Panc1 (cell line): ENCODE measurements around the gene BAIAP2L2.

ENCODE experiments used
- CTCF ChIP-seq: fragments of 450-650 bp; IDR thresholded peaks from 2 replicates; pipeline ENCODE4 v1.5.1; 2017; ENCODE audit warnings: mild to moderate bottlenecking
- POLR2AphosphoS5 ChIP-seq: IDR thresholded peaks from 2 replicates; pipeline ENCODE4 v1.6.1; 2012; ENCODE audit warnings: mild to moderate bottlenecking, low read depth, low read length, moderate library complexity
- REST ChIP-seq, 2 experiments: IDR thresholded peaks; 2 replicates each; pipeline ENCODE4 v1.6.1; 2011 to 2012; ENCODE audit warnings: low read depth in 2 of 2, control low read depth in 1 of 2, low read length in 1 of 2, mild to moderate bottlenecking in 1 of 2, moderate library complexity in 1 of 2; ENCODE audit not compliant: insufficient read depth in 1 of 2
- SIN3A ChIP-seq: IDR thresholded peaks from 2 replicates; pipeline ENCODE4 v1.6.1; 2012; ENCODE audit warnings: low read depth, mild to moderate bottlenecking, low read length, moderate library complexity, borderline replicate concordance; ENCODE audit not compliant: insufficient read depth
- TCF7L2 ChIP-seq: IDR thresholded peaks from 2 replicates; pipeline ENCODE4 v1.6.1; 2011; ENCODE audit warnings: mild to moderate bottlenecking, low read depth, low read length, inconsistent platforms

GRCh38 chr22:38079804-38080203 is 30.7 kb downstream of the BAIAP2L2 start:
- TF ChIP-seq CTCF (no peak), POLR2AphosphoS5 (no peak), REST (IDR thresholded peaks at IDR 0.05; ENCODE audit: insufficient read depth in 1 of 2, low read depth in 2 of 2, low read length in 1 of 2) (no peak), SIN3A (no peak), TCF7L2 (no peak)
